SU-DHL-6 (cell line): Measurements from ENCODE around the gene ARHGAP45.
"Not testable (repeated sequence)": the region's sequence is repeated elsewhere in the genome, so short reads cannot be mapped to it uniquely, and the experiment has no call there.

Experiments
- H2AFZ ChIP-seq: fragments of 200-600 bp; sonication (generic); 2 replicates; pipeline ENCODE4 v1.6.1; 2014; ENCODE audit warnings: low read depth, mild to moderate bottlenecking, moderate library complexity, mixed read lengths, antibody characterized with exemption, low read length; ENCODE audit not compliant: severe bottlenecking
- H3F3A ChIP-seq: fragments of 200-600 bp; shearing (Covaris generic); 2 replicates; pipeline ENCODE4 v1.6.0; 2016; ENCODE audit warnings: antibody characterized with exemption, mild to moderate bottlenecking; ENCODE audit not compliant: insufficient read depth
- H3K27ac ChIP-seq: fragments of 200-600 bp; sonication (generic); 2 replicates; pipeline ENCODE4 v1.5.1; 2016; ENCODE audit warnings: low read depth, mild to moderate bottlenecking, low read length, moderate library complexity, mixed read lengths
- H3K27me3 ChIP-seq: fragments of 200-600 bp; sonication (generic), shearing (Covaris generic); 2 replicates; pipeline ENCODE4 v1.6.0; 2014; ENCODE audit warnings: mild to moderate bottlenecking, low read length
- H3K36me3 ChIP-seq: fragments of 200-600 bp; sonication (generic); 2 replicates; pipeline ENCODE4 v1.6.1; 2014; ENCODE audit warnings: mild to moderate bottlenecking, low read length, mixed read lengths
- H3K4me2 ChIP-seq: fragments of 300-600, 200-600 bp; shearing (Covaris generic), sonication (generic); 2 replicates; pipeline ENCODE4 v1.6.0; 2014; ENCODE audit warnings: low read length, low read depth, mild to moderate bottlenecking; ENCODE audit not compliant: poor library complexity, severe bottlenecking
- H3K4me3 ChIP-seq: fragments of 200-600 bp; sonication (generic); 2 replicates; pipeline ENCODE4 v1.5.1; 2014; ENCODE audit warnings: antibody characterized with exemption, low read length, mild to moderate bottlenecking, mixed read lengths; ENCODE audit not compliant: insufficient read depth, poor library complexity, severe bottlenecking
- H3K79me2 ChIP-seq: fragments of 200-600 bp; sonication (generic); 2 replicates; pipeline ENCODE4 v1.6.1; 2014; ENCODE audit warnings: mild to moderate bottlenecking, low read length, moderate library complexity; ENCODE audit not compliant: insufficient read depth
- H3K9ac ChIP-seq: fragments of 200-600 bp; sonication (generic); 2 replicates; pipeline ENCODE4 v1.7.0; 2014; ENCODE audit warnings: mild to moderate bottlenecking, low read length
- H3K9me2 ChIP-seq: fragments of 200-600 bp; sonication (generic); replicated peaks from 2 replicates; pipeline ENCODE4 v1.6.1; 2014; ENCODE audit warnings: low read length; ENCODE audit not compliant: insufficient read depth
- H3K9me3 ChIP-seq: fragments of 200-600 bp; sonication (generic); 2 replicates; pipeline ENCODE4 v1.6.1; 2014; ENCODE audit warnings: low read length, mixed read lengths; ENCODE audit not compliant: insufficient read depth
- H4K20me1 ChIP-seq: fragments of 200-600 bp; sonication (generic); 2 replicates; pipeline ENCODE4 v1.6.1; 2014; ENCODE audit warnings: low read depth, mild to moderate bottlenecking, antibody characterized with exemption, low read length, moderate library complexity, mixed read lengths
- CTCF ChIP-seq: fragments of 200-600 bp; sonication (generic); IDR thresholded peaks from one replicate; pipeline ENCODE4 v1.5.1; 2017; ENCODE audit warnings: antibody characterized with exemption, mild to moderate bottlenecking, low read length, moderate library complexity; ENCODE audit not compliant: insufficient read depth, poor library complexity, severe bottlenecking
- EZH2phosphoT487 ChIP-seq: fragments of 200-600 bp; sonication (generic), shearing (Covaris generic); conservative IDR thresholded peaks from 2 replicates; pipeline ENCODE4 v1.6.1; 2018; ENCODE audit warnings: mild to moderate bottlenecking, antibody characterized with exemption, low read length, moderate library complexity, mixed read lengths

The ARHGAP45 gene

GRCh38 chr19:1020868-1021425, 46.0 kb upstream of the ARHGAP45 start, which contains the start of gene TMEM259:
TMEM259 (minus strand) TSS chr19:1021123; CDS start chr19:1020996, 127 bp downstream.
- Histone ChIP-seq H3K9me3 (no peaks in the 10 kb centered on the region), H3K27ac (peak within 1 kb of the TSS; percentile 61), H3K36me3 (no peaks in the 10 kb centered on the region), H2AFZ (no peak within 1 kb of the TSS), H3K4me2 (peak within 1 kb of the TSS; percentile 86), H3K4me3 (peak within 1 kb of the TSS; percentile 89), H3K9me2 (no peaks in the 10 kb centered on the region), H3K27me3 (no peaks in the 10 kb centered on the region), H3K79me2 (peaks cover 48% of the 10 kb centered on the region), H3F3A (peaks cover 9% of the 10 kb centered on the region), H4K20me1 (0 out of 2 replicates have a peak, but pooled peaks cover 5% of the 10 kb centered on the region), H3K9ac (peak within 1 kb of the TSS; percentile 91)
- TF ChIP-seq EZH2phosphoT487 (no peak), CTCF (no peak)

- H3K79me2 ChIP-seq, result peaks cover 42% of the 10 kb centered on the region
- not testable (repeated sequence) for H4K20me1 ChIP-seq, H3K27me3 ChIP-seq, H3K36me3 ChIP-seq, H3K4me3 ChIP-seq, H3K9me3 ChIP-seq, H3K9ac ChIP-seq, H3K4me2 ChIP-seq, H2AFZ ChIP-seq, H3K9me2 ChIP-seq, H3K27ac ChIP-seq
- H3F3A ChIP-seq, result peaks cover 19% of the 10 kb centered on the region
Observed at GRCh38 chr19:1023883-1024188, 43.1 kb upstream of the ARHGAP45 start.

- H3F3A ChIP-seq, result peaks cover 19% of the 10 kb centered on the region
Observed at GRCh38 chr19:1025080-1025479, 41.9 kb upstream of the ARHGAP45 start.

GRCh38 chr19:1025960-1026782, 40.8 kb upstream of the ARHGAP45 start, which contains the start of gene CNN2:
CNN2 (plus strand) TSS chr19:1026608; CDS start chr19:1026662, 54 bp downstream.
- no peaks in the 10 kb centered on the region for H4K20me1 ChIP-seq
- peak within 1 kb of the TSS; percentile 96 for H2AFZ ChIP-seq
- H3K9me3 ChIP-seq, result no peaks in the 10 kb centered on the region
- no peaks in the 10 kb centered on the region for H3K9me2 ChIP-seq
- peaks cover 42% of the 10 kb centered on the region for H3K79me2 ChIP-seq
- H3K27ac ChIP-seq, result peak within 1 kb of the TSS; percentile 86
- no peaks in the 10 kb centered on the region for H3K27me3 ChIP-seq
- H3K4me2 ChIP-seq, result peak within 1 kb of the TSS; percentile 92
- TF ChIP-seq EZH2phosphoT487 (no peak), CTCF (no peak)
- peak within 1 kb of the TSS; percentile 95 for H3K9ac ChIP-seq
- H3K4me3 ChIP-seq, result peak within 1 kb of the TSS; percentile 74
- H3K36me3 ChIP-seq, result no peaks in the 10 kb centered on the region
- peaks cover 19% of the 10 kb centered on the region for H3F3A ChIP-seq

More at GRCh38 chr19:1025080-1025479, 41.9 kb upstream of the ARHGAP45 start:
- peaks cover 42% of the 10 kb centered on the region for H3K79me2 ChIP-seq
- not testable (repeated sequence) for H2AFZ ChIP-seq, H3K4me3 ChIP-seq, H3K9me3 ChIP-seq, H4K20me1 ChIP-seq, H3K4me2 ChIP-seq, H3K27me3 ChIP-seq, H3K27ac ChIP-seq, H3K36me3 ChIP-seq, H3K9ac ChIP-seq, H3K9me2 ChIP-seq
